LNCAP (cell line): ENCODE measurements around the gene MEF2C.

Experiments
- CTCF ChIP-seq: fragments of 450-650 bp; IDR thresholded peaks from 2 replicates; pipeline ENCODE4 v1.5.1; 2017; ENCODE audit warnings: mild to moderate bottlenecking

MEF2C gene

GRCh38 chr5:88923623-88924329, 40.8 kb upstream of the MEF2C start:
- TF ChIP-seq CTCF: no peak

GRCh38 chr5:88899096-88899737, 16.2 kb upstream of the MEF2C start:
- no peak for TF ChIP-seq CTCF

- no peak for TF ChIP-seq CTCF
These were observed 14.8 kb upstream of the MEF2C start for GRCh38 chr5:88897748-88898147.

GRCh38 chr5:88895681-88896501, 12.9 kb upstream of the MEF2C start:
- TF ChIP-seq CTCF: no peak

- no peak for TF ChIP-seq CTCF
These were observed 9.7 kb upstream of the MEF2C start for GRCh38 chr5:88892669-88893068.

- no peak for TF ChIP-seq CTCF
These were observed 7.2 kb upstream of the MEF2C start for GRCh38 chr5:88890070-88890781.
